Activated naive CD8-positive, alpha-beta T cell treated with anti-CD3 and anti-CD28 coated beads, Interleukin-2, amount 50 U/mL, for 24 hours (primary cell): ENCODE data around the gene TBC1D3H.
"Not testable (repeated sequence)": the region's sequence is repeated elsewhere in the genome, so short reads cannot be mapped to it uniquely, and the experiment has no call there.

ENCODE experiments used
- ATAC-seq: fragments of 150-1000 bp; cut with Tn5 transposase; one replicate; pipeline ENCODE4 v1.10.0; 2021
- DNase-seq: peaks from one replicate; pipeline ENCODE4 v3.0.0; 2021
- H3K27ac Mint-ChIP-seq: one replicate; pipeline ENCODE4 v1.8.0; 2021; ENCODE audit warnings: mild to moderate bottlenecking, mixed read lengths
- H3K27me3 Mint-ChIP-seq: one replicate; pipeline ENCODE4 v1.8.0; 2021; ENCODE audit warnings: mixed read lengths
- H3K36me3 Mint-ChIP-seq: one replicate; pipeline ENCODE4 v1.8.0; 2021; ENCODE audit warnings: low read depth, mixed read lengths
- H3K4me1 Mint-ChIP-seq: one replicate; pipeline ENCODE4 v1.8.0; 2021; ENCODE audit warnings: mixed read lengths
- H3K4me3 Mint-ChIP-seq: one replicate; pipeline ENCODE4 v1.8.0; 2021; ENCODE audit warnings: mild to moderate bottlenecking, moderate library complexity, mixed read lengths
- H3K9me3 Mint-ChIP-seq: one replicate; pipeline ENCODE4 v1.8.0; 2021; ENCODE audit warnings: mixed read lengths

Gene TBC1D3H

DNA sequence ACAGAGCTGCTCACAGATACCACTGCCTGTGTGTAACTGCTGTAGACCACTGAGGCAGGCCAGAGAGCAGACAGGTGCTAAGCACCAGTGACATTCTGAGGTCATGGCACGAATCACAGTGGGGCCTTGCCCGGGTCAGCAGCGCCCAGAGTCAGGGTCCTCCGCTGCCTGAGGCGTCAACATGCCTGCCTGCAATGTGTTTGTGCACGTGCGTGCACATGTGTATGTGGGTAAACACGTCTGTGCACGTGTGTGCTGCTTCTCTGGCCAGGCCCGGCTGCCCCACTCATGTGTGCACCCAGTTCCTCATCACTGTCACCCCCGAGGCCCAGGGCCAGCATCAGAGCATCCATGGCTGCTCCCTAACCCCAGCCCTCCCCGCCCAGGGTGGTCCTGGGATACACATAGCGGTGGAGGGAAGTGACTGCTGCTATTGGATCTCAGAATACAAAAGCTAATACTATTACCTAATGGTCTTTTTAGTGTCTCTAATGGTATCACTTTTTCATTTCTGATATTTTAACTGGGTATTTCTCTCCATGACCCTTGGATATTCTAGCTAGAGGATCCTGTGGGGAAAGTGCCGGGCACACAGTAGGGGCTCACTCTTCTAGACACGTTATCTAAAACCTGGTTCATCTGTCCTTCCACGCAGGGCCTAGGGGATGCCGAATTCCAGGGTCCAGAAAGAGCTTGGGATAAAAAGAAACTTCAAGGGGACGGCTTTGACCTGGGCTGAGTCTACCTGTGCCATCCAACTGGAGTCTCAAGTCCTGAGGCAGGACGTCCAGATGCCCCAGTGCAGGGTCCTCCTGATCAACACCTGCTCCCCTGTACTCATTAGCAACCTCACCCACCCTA lies at the start of gene TBC1D3H:
Gene TBC1D3H, minus strand, starts transcription at position 51 of the 861 bp plus-strand sequence. CDS start 1,540 bp downstream, outside the sequence.
- H3K27me3 Mint-ChIP-seq, H3K36me3 Mint-ChIP-seq, ATAC-seq, H3K4me1 Mint-ChIP-seq, H3K4me3 Mint-ChIP-seq, H3K27ac Mint-ChIP-seq, DNase-seq, H3K9me3 Mint-ChIP-seq: not testable (repeated sequence)

DNA sequence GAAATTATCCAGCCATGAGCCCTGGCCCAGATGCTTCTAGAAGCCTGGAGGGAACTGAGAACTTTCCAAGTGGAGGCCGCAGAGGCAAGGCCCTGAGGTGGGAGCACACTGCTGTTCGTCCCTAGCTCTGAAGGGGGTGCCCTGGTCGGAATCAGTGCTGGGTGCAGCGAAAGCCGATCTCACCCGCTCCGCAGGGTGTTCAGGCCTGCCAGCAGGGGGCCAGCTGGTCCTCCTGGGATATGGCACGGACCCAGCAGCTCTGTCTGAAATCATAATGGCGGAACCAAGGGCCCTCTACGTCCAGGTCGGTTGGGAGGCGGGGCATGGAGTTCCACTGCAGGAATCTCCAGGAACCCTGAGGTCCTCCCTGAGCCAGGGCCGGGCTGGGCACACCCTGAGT lies 40.7 kb upstream of the TBC1D3H start:
- H3K27me3 Mint-ChIP-seq, H3K27ac Mint-ChIP-seq, ATAC-seq, H3K4me1 Mint-ChIP-seq, H3K36me3 Mint-ChIP-seq, H3K4me3 Mint-ChIP-seq, DNase-seq, H3K9me3 Mint-ChIP-seq: not testable (repeated sequence)

DNA sequence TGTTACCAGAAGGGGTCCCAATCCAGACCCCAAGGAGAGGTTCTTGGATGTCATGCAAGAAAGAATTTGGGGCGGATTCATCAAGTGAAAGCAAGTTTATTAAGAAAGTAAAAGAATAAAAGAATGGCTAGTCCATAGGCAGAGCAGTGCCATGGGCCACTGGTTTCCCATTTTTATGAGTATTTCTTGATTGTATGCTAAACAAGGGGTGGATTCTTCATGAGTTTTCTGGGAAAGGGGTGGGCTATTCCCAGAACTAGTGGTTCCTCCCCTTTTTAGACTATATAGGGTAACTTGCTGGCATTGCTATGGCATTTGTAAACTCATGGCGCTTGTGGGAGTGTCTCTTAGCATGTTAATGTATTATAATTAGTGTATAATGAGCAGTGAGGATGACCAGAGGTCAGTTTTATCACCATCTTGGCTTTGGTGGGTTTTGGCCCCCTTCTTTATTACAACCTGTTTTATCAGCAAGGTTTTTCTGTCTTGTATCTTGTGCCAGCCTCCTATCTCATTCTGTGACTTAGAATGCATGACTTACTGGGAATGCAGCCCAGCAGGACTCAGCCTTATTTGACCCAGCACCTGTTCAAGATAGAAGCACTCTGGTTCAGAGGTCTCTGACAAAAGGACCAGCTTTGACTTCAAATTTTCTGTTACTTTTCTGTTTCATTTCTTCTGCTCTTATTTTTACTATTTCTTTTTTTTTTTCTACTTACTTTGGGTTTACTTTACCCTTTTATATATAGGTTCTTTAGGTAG lies 27.1 kb upstream of the TBC1D3H start:
- H3K4me1 Mint-ChIP-seq, H3K36me3 Mint-ChIP-seq, H3K9me3 Mint-ChIP-seq, H3K4me3 Mint-ChIP-seq, DNase-seq, H3K27me3 Mint-ChIP-seq, ATAC-seq, H3K27ac Mint-ChIP-seq: not testable (repeated sequence)

DNA sequence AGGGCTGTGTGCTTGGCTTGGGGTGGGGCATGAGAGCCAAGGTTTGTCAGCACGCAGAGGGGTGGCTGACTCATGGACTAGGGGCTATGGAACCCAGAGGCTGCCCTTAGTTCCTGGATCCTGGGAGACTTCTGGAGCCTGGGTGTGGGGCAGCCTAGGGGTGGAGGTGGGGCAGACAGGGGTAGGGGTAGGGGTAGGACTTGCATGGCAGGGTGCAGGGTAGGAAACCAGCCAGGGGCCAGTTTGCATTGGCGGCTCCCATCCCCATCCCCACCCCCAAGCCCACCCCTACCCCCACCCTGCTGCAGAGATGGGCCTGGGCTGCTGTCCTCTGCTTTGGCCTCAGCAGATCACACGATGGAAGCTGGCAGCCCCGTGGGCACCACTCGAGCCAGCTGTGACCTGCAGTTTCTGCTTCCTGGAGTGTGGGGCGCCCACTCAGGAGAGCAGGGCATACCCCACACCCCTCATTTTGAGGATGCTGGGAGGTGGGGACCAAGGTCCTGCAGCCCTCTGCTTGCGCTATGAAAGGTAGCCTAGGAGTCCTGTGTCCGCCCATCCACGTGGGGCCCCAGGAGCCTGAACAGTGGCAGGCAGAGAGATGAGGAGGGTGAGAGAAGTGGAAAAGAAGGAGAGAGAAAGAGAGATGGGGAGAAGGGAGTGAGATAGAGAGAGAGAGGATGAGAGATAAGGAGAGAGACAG lies 2.9 kb upstream of the TBC1D3H start:
- not testable (repeated sequence) for H3K27me3 Mint-ChIP-seq, DNase-seq, H3K27ac Mint-ChIP-seq, H3K36me3 Mint-ChIP-seq, H3K4me3 Mint-ChIP-seq, H3K9me3 Mint-ChIP-seq, H3K4me1 Mint-ChIP-seq, ATAC-seq

DNA sequence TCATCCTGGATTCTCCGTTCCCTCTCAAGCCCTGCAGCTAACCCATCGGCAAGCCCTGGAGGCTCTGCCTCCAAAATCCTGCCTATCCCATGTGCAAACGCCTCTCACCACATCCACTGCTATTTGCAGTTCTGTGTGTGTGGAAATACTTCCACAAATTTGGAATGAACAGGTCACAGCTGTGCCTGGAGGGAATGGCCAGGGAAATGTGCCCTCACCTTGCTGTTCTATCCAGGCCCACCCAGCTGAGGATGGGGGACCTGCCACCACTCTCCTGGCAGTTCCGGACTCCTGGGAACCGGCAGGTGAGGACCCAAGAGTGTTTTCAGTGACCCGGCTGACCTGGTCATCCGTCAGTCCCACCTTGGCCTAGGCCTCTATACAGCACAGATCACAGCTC lies 12.3 kb downstream of the TBC1D3H start:
- not testable (repeated sequence) for H3K27me3 Mint-ChIP-seq, H3K9me3 Mint-ChIP-seq, ATAC-seq, H3K27ac Mint-ChIP-seq, H3K36me3 Mint-ChIP-seq, H3K4me1 Mint-ChIP-seq, DNase-seq, H3K4me3 Mint-ChIP-seq

DNA sequence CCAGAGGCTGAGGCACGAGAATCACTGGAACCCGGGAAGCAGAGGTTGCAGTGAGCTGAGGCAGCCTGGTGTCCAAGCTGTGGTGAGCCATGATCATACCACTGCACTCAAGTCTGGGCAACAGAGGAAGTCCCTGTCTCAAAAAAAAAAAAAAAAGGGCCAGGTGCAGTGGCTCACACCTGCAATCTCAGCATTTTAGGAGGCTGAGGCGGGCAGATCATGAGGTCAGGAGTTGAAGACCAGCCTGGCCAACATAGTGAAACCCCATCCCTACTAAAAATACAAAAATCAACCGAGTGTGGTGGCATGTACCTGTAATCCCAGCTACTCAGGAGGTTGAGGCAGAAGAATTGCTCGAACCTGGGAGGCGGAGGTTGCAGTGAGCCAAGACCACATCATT lies 25.7 kb downstream of the TBC1D3H start:
- not testable (repeated sequence) for ATAC-seq, DNase-seq, H3K27ac Mint-ChIP-seq, H3K4me3 Mint-ChIP-seq, H3K27me3 Mint-ChIP-seq, H3K4me1 Mint-ChIP-seq, H3K36me3 Mint-ChIP-seq, H3K9me3 Mint-ChIP-seq
